Activated T-helper 17 cell treated with anti-CD3 and anti-CD28 coated beads, Interleukin-2, amount 50 U/mL, for 72 hours (primary cell): ENCODE data around the gene UNC13C. TPM values are rescaled to one million over a fixed set of nuclear protein-coding genes. Genes with fewer than 3 reads are reported as not detected.

Experiments used
- ATAC-seq: fragments of 150-1000 bp; cut with Tn5 transposase; replicated peaks from 2 replicates; pipeline ENCODE4 v1.10.0; 2021; ENCODE audit warnings: mild to moderate bottlenecking, moderate library complexity
- H3K27ac Mint-ChIP-seq: one replicate; pipeline ENCODE4 v1.8.0; 2022; ENCODE audit warnings: mixed read lengths
- H3K27me3 Mint-ChIP-seq: one replicate; pipeline ENCODE4 v1.8.0; 2022; ENCODE audit warnings: mixed read lengths
- H3K36me3 Mint-ChIP-seq: one replicate; pipeline ENCODE4 v1.8.0; 2022; ENCODE audit warnings: low read depth, mild to moderate bottlenecking, mixed read lengths
- H3K4me1 Mint-ChIP-seq: one replicate; pipeline ENCODE4 v1.8.0; 2022; ENCODE audit warnings: mixed read lengths
- H3K4me3 Mint-ChIP-seq: one replicate; pipeline ENCODE4 v1.8.0; 2022; ENCODE audit warnings: mild to moderate bottlenecking, mixed read lengths
- H3K9me3 Mint-ChIP-seq: one replicate; pipeline ENCODE4 v1.8.0; 2022; ENCODE audit warnings: mixed read lengths
- total RNA-seq, 2 donors: library from RNA; stranded (reverse); gene quantifications; one replicate each; pipeline ENCODE4 v1.2.3, GENCODE V29; 2022

The UNC13C gene
- total RNA-seq, 2 donors from 2014 or later, result not detected

GRCh38 chr15:54109014-54109413, 130.8 kb downstream of the UNC13C start:
- Mint-ChIP-seq H3K27me3 (no peaks in the 10 kb centered on the region), H3K36me3 (no peaks in the 10 kb centered on the region), H3K4me3 (no peak overlapping the region), H3K4me1 (no peaks in the 10 kb centered on the region), H3K27ac (no peak overlapping the region), H3K9me3 (no peaks in the 10 kb centered on the region)
- no peak for ATAC-seq

DNA sequence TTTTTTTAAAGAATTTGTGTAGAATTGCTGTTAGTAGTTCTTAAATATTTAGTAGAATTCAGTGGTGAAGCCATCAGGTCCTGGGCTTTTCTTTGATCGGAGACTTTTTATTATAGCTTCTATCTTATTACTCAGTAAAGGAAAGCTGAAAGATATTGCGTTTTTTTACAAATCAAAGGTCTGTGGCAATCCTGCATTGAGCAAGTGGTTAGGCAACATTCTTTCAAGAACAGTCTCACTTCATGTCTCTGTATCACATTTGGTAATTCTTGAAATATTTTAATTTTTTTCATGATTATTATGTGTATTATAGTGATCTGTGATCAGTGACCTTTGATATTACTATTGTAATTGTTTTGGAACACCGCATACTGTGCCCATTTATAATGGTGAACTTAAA, 140.8 kb downstream of the UNC13C start:
- H3K36me3 Mint-ChIP-seq, result no peaks in the 10 kb centered on the region
- H3K4me3 Mint-ChIP-seq, result no peak overlapping the region
- H3K9me3 Mint-ChIP-seq, result no peaks in the 10 kb centered on the region
- no peak for ATAC-seq
- H3K27me3 Mint-ChIP-seq, result no peaks in the 10 kb centered on the region
- H3K27ac Mint-ChIP-seq, result no peak overlapping the region
- no peaks in the 10 kb centered on the region for H3K4me1 Mint-ChIP-seq

DNA sequence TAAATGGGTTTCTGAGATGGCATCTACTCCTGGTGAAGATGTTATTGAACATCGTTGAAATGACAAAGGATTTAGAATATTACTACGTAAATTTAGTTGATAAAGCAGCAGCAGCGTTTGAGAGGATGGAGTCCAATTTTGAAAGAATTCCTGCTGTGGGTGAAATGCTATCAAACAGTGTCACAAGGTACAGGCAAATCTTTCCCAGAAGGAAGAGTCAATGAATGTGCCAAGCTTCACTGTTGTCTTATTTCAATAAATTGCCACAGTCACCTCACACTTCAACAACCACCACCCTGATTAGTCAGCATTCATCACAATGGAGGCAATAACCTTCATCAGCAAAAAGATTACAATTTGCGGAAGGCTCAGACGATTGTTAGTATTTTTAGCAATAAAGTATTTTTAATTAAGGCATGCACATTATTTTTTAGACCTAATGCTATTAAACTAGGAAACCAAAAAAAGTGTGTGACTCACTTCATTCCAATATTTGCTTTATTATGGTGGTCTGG, 142.8 kb downstream of the UNC13C start:
- H3K27ac Mint-ChIP-seq, result no peak overlapping the region
- no peaks in the 10 kb centered on the region for H3K9me3 Mint-ChIP-seq
- H3K36me3 Mint-ChIP-seq, result no peaks in the 10 kb centered on the region
- H3K4me3 Mint-ChIP-seq, result no peak overlapping the region
- ATAC-seq, result no peak
- no peaks in the 10 kb centered on the region for H3K27me3 Mint-ChIP-seq
- no peaks in the 10 kb centered on the region for H3K4me1 Mint-ChIP-seq

- Mint-ChIP-seq H3K9me3 (peaks cover 3% of the 10 kb centered on the region), H3K4me3 (no peak overlapping the region), H3K4me1 (no peaks in the 10 kb centered on the region), H3K27me3 (no peaks in the 10 kb centered on the region), H3K27ac (no peak overlapping the region), H3K36me3 (no peaks in the 10 kb centered on the region)
- no peak for ATAC-seq
Observed at GRCh38 chr15:54127574-54127973, 149.3 kb downstream of the UNC13C start.

DNA sequence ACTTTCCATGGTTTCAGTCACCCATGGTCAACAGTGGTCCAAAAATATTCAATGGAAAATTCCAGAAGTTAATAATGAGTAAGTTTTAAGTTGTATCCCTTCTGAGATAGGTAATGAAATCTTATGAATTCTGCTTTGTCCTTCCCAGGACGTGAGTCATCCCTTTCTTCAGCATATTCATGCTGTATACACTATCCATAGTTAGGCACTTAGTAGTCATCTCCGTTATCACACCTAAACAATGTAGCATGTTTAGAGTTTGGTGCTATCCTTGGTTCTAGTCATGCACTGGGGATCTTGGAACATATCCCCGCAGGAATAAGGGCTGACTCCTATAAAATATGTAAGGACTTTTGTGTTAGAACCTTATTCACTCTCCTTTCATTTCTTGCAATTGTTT, 153.2 kb downstream of the UNC13C start:
- no peak for ATAC-seq
- Mint-ChIP-seq H3K9me3 (peaks cover 3% of the 10 kb centered on the region), H3K27ac (no peak overlapping the region), H3K4me1 (no peaks in the 10 kb centered on the region), H3K36me3 (no peaks in the 10 kb centered on the region), H3K27me3 (no peaks in the 10 kb centered on the region), H3K4me3 (no peak overlapping the region)

DNA sequence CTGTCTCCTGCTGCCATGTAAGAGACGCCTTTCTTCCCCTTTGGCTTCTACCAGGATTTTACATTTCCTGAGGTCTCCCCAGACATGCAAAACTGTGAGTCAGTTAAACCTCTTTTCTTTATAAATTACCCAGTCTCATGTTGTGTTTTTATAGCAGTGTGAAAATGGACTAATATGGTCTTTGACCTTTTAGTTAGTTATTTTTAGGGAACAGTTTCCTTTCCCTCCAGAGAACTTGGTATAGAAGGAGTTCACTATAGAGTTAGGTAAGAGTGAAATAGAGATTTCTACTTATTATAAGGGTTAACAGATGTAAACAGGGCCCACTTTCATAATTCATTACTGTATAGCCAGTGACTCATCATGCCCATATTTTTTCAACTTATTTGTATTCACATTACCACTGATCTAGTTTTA, 170.9 kb downstream of the UNC13C start:
- Mint-ChIP-seq H3K27ac (no peak overlapping the region), H3K4me1 (no peaks in the 10 kb centered on the region), H3K27me3 (no peaks in the 10 kb centered on the region), H3K36me3 (no peaks in the 10 kb centered on the region), H3K4me3 (no peak overlapping the region), H3K9me3 (no peaks in the 10 kb centered on the region)
- no peak for ATAC-seq

DNA sequence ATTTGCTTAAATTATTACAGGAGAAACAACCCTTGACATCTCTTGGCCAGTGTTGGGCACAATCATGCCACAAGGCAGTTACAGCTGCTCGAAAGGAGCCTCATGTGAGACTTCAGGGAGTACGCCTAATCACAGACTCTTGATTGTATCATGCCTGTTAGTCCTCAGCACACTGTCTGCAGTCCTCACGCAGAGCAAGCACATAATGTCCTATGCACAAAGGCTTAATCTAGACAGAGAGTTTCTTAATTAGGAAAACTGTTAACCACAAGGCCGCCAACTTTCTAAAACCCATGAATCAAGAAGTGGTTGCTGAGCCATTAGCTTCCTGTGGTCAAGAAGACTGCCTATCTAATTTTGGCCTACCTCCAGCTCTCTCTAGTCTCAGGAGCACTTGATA, 172.0 kb downstream of the UNC13C start:
- Mint-ChIP-seq H3K36me3 (no peaks in the 10 kb centered on the region), H3K4me1 (no peaks in the 10 kb centered on the region), H3K9me3 (no peaks in the 10 kb centered on the region), H3K27ac (no peak overlapping the region), H3K27me3 (no peaks in the 10 kb centered on the region), H3K4me3 (no peak overlapping the region)
- ATAC-seq, result no peak

DNA sequence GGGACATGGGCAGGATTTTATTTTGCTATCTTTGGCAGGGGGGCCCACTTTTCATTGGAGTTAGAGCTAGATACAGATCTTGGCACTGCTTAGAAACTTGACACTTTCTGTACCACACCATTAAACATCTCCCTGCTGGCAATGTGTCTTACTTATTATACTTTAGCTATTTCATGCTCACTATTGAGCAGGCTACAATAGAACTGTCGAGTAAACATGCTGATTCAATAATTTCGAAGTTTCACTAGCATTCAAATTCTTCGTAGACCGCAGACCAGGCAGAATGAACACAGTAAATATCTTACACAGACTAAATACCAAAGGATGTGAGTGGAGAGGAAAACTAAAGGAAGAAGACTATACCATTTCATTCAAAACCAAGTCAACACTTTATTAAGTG, 180.8 kb downstream of the UNC13C start:
- Mint-ChIP-seq H3K27me3 (no peaks in the 10 kb centered on the region), H3K36me3 (no peaks in the 10 kb centered on the region), H3K27ac (no peak overlapping the region), H3K9me3 (no peaks in the 10 kb centered on the region), H3K4me3 (no peak overlapping the region), H3K4me1 (no peaks in the 10 kb centered on the region)
- ATAC-seq, result no peak

- Mint-ChIP-seq H3K4me3 (no peak overlapping the region), H3K4me1 (no peaks in the 10 kb centered on the region), H3K9me3 (peaks cover 5% of the 10 kb centered on the region), H3K36me3 (no peaks in the 10 kb centered on the region), H3K27ac (no peak overlapping the region), H3K27me3 (no peaks in the 10 kb centered on the region)
- ATAC-seq, result no peak
Observed at GRCh38 chr15:54187325-54187724, 209.1 kb downstream of the UNC13C start.

DNA sequence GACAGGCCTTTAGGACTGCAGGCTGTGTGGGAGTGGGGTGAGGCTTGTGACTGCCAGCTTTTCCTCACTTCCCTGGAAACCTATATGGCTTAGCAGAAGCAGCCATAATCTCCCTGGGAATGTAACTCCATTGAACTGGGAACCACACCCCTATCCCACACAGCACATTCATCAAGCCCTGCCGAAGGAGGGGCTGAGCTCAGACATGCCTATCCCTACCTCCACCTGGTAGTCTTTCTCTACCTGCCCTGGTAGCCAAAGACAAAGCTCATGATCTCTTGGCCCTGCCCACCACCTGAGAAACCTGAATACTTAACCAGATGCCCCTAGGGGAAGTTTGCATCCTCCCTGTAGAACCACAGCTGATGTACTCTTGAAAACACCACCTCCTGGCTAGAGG, 219.8 kb downstream of the UNC13C start:
- Mint-ChIP-seq H3K4me1 (no peaks in the 10 kb centered on the region), H3K4me3 (no peak overlapping the region), H3K9me3 (peaks cover 21% of the 10 kb centered on the region), H3K36me3 (no peaks in the 10 kb centered on the region), H3K27me3 (peaks cover 4% of the 10 kb centered on the region), H3K27ac (no peak overlapping the region)
- no peak for ATAC-seq

DNA sequence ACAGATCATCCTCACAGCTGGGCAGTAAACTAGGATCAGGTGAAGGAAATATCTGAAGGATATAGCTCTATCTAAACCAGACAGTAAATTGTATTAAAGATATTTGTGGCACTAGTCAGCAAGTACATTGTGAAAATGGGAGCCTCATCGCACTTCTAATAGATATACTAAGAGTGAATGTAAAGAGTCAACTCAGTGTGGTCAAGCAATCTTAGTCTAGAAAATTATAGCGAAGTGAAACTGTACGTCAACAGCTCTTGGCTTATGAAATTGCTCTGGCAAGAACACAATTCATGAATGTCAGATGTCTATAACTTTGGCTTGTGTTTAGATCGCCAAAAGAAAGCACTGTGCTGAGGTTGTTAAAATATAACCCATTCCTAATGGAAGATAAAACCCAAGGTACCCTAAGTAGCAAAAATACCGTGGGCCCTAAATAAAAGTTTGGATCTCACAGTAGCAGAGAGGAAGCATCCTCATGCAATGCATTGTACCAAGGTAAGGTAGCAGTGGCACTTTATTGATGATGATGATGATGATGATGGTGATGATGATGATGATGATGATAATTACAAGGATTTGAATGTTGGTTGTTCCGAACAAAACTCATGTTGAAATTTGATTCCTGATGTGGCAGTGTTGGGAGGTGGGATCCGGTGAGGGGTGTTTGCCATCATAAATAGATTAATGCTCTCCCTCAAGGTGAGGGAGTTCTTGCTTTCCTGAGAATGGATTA, 228.5 kb downstream of the UNC13C start:
- no peak for ATAC-seq
- Mint-ChIP-seq H3K27me3 (no peaks in the 10 kb centered on the region), H3K27ac (no peak overlapping the region), H3K4me1 (no peaks in the 10 kb centered on the region), H3K4me3 (no peak overlapping the region), H3K36me3 (no peaks in the 10 kb centered on the region), H3K9me3 (peaks cover 8% of the 10 kb centered on the region)

GRCh38 chr15:54208786-54209185, 230.5 kb downstream of the UNC13C start:
- no peaks in the 10 kb centered on the region for H3K4me1 Mint-ChIP-seq
- no peak overlapping the region for H3K27ac Mint-ChIP-seq
- H3K27me3 Mint-ChIP-seq, result no peaks in the 10 kb centered on the region
- no peaks in the 10 kb centered on the region for H3K36me3 Mint-ChIP-seq
- H3K4me3 Mint-ChIP-seq, result no peak overlapping the region
- no peak for ATAC-seq
- peaks cover 3% of the 10 kb centered on the region for H3K9me3 Mint-ChIP-seq

GRCh38 chr15:54212635-54213034, 234.4 kb downstream of the UNC13C start:
- Mint-ChIP-seq H3K27ac (no peak overlapping the region), H3K9me3 (peaks cover 3% of the 10 kb centered on the region), H3K4me1 (no peaks in the 10 kb centered on the region), H3K4me3 (no peak overlapping the region), H3K36me3 (no peaks in the 10 kb centered on the region), H3K27me3 (no peaks in the 10 kb centered on the region)
- ATAC-seq, result no peak

DNA sequence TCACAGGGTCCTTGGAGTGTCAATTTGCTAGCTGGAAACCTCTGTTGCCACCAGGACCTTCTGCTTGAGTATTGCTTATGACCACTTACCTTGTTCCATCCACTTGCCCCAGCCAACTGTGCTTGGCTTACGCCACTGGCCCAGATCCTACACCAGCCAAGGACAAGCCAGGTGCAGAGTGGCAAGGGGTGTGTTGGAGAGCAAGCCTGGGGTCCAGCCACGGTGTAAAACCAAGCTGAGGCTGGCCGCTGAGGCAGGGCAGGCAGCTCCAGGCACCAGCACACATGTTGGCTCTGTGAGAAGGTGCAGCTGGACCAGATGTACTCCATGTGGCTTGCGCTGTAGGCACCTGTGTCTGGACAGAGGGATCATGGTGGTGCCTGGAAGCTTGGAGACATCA, 248.2 kb downstream of the UNC13C start:
- ATAC-seq, result no peak

GRCh38 chr15:54227569-54227968, 249.3 kb downstream of the UNC13C start:
- Mint-ChIP-seq H3K27me3 (no peaks in the 10 kb centered on the region), H3K36me3 (no peaks in the 10 kb centered on the region), H3K4me1 (no peaks in the 10 kb centered on the region), H3K9me3 (peaks cover 9% of the 10 kb centered on the region), H3K27ac (no peak overlapping the region), H3K4me3 (no peak overlapping the region)
- no peak for ATAC-seq

More for the DNA sequence above, 248.2 kb downstream of the UNC13C start:
- Mint-ChIP-seq H3K4me3 (no peak overlapping the region), H3K4me1 (no peaks in the 10 kb centered on the region), H3K9me3 (peaks cover 14% of the 10 kb centered on the region), H3K27me3 (no peaks in the 10 kb centered on the region), H3K36me3 (no peaks in the 10 kb centered on the region), H3K27ac (no peak overlapping the region)
